ENCODE results near the gene HEMK1.

GRCh38 chr3:50521572-50521971 lies 47.8 kb upstream of the HEMK1 start:
- no peak for TF ChIP-seq CTCF (IDR thresholded peaks at IDR 0.05; ENCODE audit: low read length)
- TF ChIP-seq EZH2 (IDR thresholded peaks at IDR 0.05; ENCODE audit: borderline replicate concordance, low read length): no peak

Data from OCI-LY1 (cell line).